Kidney (tissue), 14 donors: ENCODE results near the gene TRIM8. TPM values are rescaled to one million over a fixed set of nuclear protein-coding genes. Genes with fewer than 3 reads are reported as not detected.
A peak's percentile ranks its signal among the peaks of the same experiment; 100 is the strongest.

Source experiments
- DNase-seq, 5 donors: peaks; one replicate each; pipeline ENCODE4 v3.0.0-alpha.2; 2013 to 2020
- FAIRE-seq: peaks from 2 replicates; lab custom pipeline; 2012; peaks lifted over from hg19 to GRCh38; lab: Jason Lieb, UNC
- H3K27ac ChIP-seq, 2 donors: one replicate each; pipeline ENCODE4 v1.7.0; 2013; ENCODE audit warnings: low read depth in 2 of 2, low read length in 2 of 2, inconsistent platforms in 1 of 2
- H3K27me3 ChIP-seq: one replicate; pipeline ENCODE4 v1.7.1; 2013; ENCODE audit warnings: low read length, inconsistent platforms; ENCODE audit not compliant: control insufficient read depth, insufficient read depth
- H3K36me3 ChIP-seq, 3 donors: one replicate each; pipeline versions ENCODE4 v1.7.0 to v1.7.1; 2013; ENCODE audit warnings: low read length in 3 of 3, control low read depth in 1 of 3, inconsistent platforms in 1 of 3; ENCODE audit not compliant: insufficient read depth in 3 of 3, control insufficient read depth in 2 of 3
- H3K4me1 ChIP-seq, 3 donors: one replicate each; pipeline versions ENCODE4 v1.7.0 to v1.7.1; 2013; ENCODE audit warnings: low read length in 3 of 3, inconsistent platforms in 1 of 3, low read depth in 1 of 3; ENCODE audit not compliant: control insufficient read depth in 2 of 3, insufficient read depth in 2 of 3
- H3K4me3 ChIP-seq, 3 donors: one replicate each; pipeline versions ENCODE4 v1.7.0 to v1.8.1; 2013; ENCODE audit warnings: low read length in 3 of 3, control low read depth in 1 of 3, inconsistent platforms in 1 of 3
- H3K9ac ChIP-seq, 3 donors: one replicate each; pipeline versions ENCODE4 v1.7.0 to v1.7.1; 2013; ENCODE audit warnings: low read length in 3 of 3, control low read depth in 1 of 3, inconsistent platforms in 1 of 3
- H3K9me3 ChIP-seq, 3 donors: one replicate each; pipeline versions ENCODE4 v1.7.0 to v1.7.1; 2013; ENCODE audit warnings: low read length in 3 of 3, control low read depth in 1 of 3, inconsistent platforms in 1 of 3; ENCODE audit not compliant: control insufficient read depth in 2 of 3, insufficient read depth in 1 of 3
- CTCF ChIP-seq: IDR thresholded peaks from 3 replicates; pipeline ENCODE4 v1.5.1; 2012; ENCODE audit warnings: mild to moderate bottlenecking, moderate library complexity, borderline replicate concordance; ENCODE audit not compliant: insufficient read depth; ENCODE audit errors: extremely low read depth
- intact Hi-C: fragments of 100-400 bp; cut with DNase I; formaldehyde crosslinking; loops from one replicate; pipeline ENCODE4 v1.11.1; 2022
- polyA plus RNA-seq: library from polyadenylated mRNA; stranded (reverse); fragments of 350-450 nt; fragmentation: Illumina TruSeq; extraction: RNeasy Lipid Tissue Mini Kit (QIAGEN cat#74804); gene quantifications from one replicate; pipeline ENCODE4 v1.2.3, GENCODE V29; 2014; ENCODE audit warnings: low read depth, low replicate concordance; ENCODE audit not compliant: insufficient read depth
- total RNA-seq: library from RNA; stranded (reverse); fragmentation: NEBNext Ultra II Directional; extraction: Animal tissue kit (Norgen Biotek cat#: 25700); gene quantifications from one replicate; pipeline ENCODE4 v1.2.1, GENCODE V29; 2021
- donor health status: control.
- donor health status: control.
- donor health status: control.
- donor health status: control.
- donor health status: control.
- donor health status: DM: yes; HTN: yes; CAD: no.
- donor health status: Normal renal cell carcinoma (clear cell type).

TRIM8 gene
- total and polyA plus RNA-seq, 2 donors from 2014 or later, result 160 to 198 TPM

DNA sequence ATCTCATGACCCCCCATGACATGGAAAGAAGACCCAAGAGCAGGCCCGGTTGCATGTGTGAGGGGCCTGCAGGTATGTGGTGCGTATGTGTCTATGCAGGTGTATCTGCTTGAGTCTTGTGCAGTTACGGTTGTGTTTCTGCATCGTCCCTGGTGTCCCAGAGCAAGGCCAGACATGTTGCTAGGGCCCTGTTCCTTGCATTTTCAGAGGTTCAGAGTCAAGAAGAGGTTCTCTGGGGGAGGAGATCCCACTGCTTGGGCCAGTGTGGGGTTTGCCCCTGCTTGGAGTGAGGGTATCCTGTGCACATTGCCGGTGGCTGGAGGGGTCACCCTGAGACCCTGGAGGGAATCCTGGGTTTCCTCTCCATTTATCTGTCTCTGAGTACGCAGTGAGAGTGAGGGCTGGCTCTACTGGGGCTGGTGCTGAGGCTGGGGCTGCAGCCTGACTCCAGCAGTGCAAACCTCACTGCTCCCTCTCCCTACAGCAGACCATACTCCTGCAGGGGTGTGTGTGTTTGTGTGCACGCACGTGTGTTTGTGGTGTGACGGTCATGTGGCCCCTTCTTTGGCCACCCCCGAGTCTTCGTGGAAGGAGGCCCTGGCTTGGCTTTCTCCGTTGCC is 4.1 kb downstream of the TRIM8 start:
- Histone ChIP-seq H3K4me1 (peaks cover 6 to 66% (median 47%) of the 10 kb centered on the region in 3 donors), H3K27me3 (no peaks in the 10 kb centered on the region), H3K36me3 (peaks cover 6 to 23% (median 8%) of the 10 kb centered on the region in 3 donors), H3K4me3 (peak overlapping the region in 2 of 3 donors; percentile 78 to 97), H3K27ac (peak overlapping the region; percentile 2 to 97), H3K9me3 (no peaks in the 10 kb centered on the region), H3K9ac (peak overlapping the region in 2 of 3 donors; percentile 8 to 97)
- TF ChIP-seq CTCF, result no peak
- FAIRE-seq (no peak), DNase-seq (peak in 1 of 5 donors; percentile 63)
- intact Hi-C loops, result no loop called here

DNA sequence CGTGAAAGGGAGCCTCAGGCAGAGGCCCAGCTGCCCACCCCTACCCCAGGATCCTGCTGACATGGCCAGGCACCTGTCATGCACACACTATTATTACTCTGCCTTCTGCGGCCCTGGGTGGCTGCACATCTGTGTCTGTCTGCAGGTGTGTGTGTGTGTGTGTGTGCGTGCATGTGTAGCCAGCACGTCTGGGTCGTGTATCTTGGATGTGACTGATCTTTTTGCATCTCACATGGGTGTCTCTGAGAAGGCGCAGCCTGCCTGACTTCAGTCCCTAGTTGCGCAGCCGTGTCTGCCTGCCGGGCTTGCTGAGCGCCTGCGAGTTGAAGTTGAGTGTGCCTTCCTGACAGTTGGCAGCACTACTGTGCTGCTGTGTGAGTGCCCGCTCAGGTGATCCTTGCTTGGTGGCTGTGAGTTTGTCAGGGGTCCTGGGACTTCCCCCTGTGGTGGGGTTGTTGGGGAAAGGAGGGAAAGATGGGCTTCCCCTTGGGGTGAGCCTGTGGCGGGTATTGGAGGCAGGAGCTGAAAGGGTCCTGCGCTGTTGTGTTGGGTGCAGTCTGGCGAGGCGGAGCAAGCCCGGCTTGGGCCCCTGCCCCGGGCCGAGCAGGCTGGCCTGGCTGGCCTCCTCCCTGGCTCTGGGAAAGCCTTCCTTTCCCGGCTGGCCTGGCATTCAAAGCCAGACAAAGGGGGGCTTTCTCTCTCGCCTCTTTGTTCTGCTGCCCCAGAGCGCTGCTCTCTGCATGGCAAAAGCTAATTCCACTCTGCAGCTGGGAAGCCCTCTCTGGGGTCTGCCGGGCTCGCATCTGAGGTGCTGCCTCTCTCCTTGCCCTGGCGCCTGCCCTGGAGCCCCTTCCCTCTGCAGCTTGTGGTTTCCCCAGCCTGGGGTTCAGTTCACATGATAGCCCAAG is 4.9 kb downstream of the TRIM8 start:
- peak overlapping the region in 2 of 3 donors; percentile 4 to 97 for H3K9ac ChIP-seq
- no peaks in the 10 kb centered on the region for H3K27me3 ChIP-seq
- DNase-seq, result peak in 2 of 5 donors; percentile 58 to 74
- intact Hi-C loops, result no loop called here
- H3K27ac ChIP-seq, result peak overlapping the region; percentile 76 to 90
- no peak for TF ChIP-seq CTCF
- FAIRE-seq, result no peak
- peaks cover 6 to 69% (median 47%) of the 10 kb centered on the region in 3 donors for H3K4me1 ChIP-seq
- H3K36me3 ChIP-seq, result peaks cover 6 to 30% (median 12%) of the 10 kb centered on the region in 3 donors
- H3K9me3 ChIP-seq, result no peaks in the 10 kb centered on the region
- H3K4me3 ChIP-seq, result peak overlapping the region in 2 of 3 donors; percentile 78 to 97

GRCh38 chr10:102649797-102650654 is 5.7 kb downstream of the TRIM8 start:
- no peak for FAIRE-seq
- intact Hi-C loops, result no loop called here
- peaks cover 6 to 68% (median 47%) of the 10 kb centered on the region in 3 donors for H3K4me1 ChIP-seq
- H3K4me3 ChIP-seq, result peak overlapping the region in 2 of 3 donors; percentile 78 to 97
- H3K27ac ChIP-seq, result peak overlapping the region; percentile 76 to 90
- peak overlapping the region in 2 of 3 donors; percentile 55 to 97 for H3K9ac ChIP-seq
- H3K36me3 ChIP-seq, result peaks cover 6 to 36% (median 13%) of the 10 kb centered on the region in 3 donors
- peak; percentile 60 to 79 (median 67) for DNase-seq
- H3K27me3 ChIP-seq, result no peaks in the 10 kb centered on the region
- H3K9me3 ChIP-seq, result no peaks in the 10 kb centered on the region
- TF ChIP-seq CTCF, result no peak
